GM12892 (cell line): ENCODE data around the gene POU2AF2.

Source experiments
- POLR2A ChIP-seq: IDR thresholded peaks from 2 replicates; pipeline ENCODE4 v1.6.1; 2011; ENCODE audit warnings: low read depth, low read length, control low read depth
- POLR2AphosphoS5 ChIP-seq: IDR thresholded peaks from 2 replicates; pipeline ENCODE4 v1.6.1; 2011; ENCODE audit warnings: low read depth, low read length, control low read depth

- TF ChIP-seq POLR2AphosphoS5 (no peak), POLR2A (no peak)
Observed at GRCh38 chr11:111302298-111302697, 56.8 kb downstream of the POU2AF2 start.
